GM12878 (cell line): ENCODE measurements around the gene VEGFA. TPM values are rescaled to one million over a fixed set of nuclear protein-coding genes. Genes with fewer than 3 reads are reported as not detected.

Experiments used
- ATAC-seq: fragments of 200-7000 bp; cut with Tn5 transposase; 3 replicates; pipeline ENCODE4 v1.9.1; 2020; ENCODE audit warnings: mild to moderate bottlenecking, moderate library complexity
- BruUV-seq: library from RNA; stranded (reverse); fragments of 400-500 nt; replicated peaks from 2 replicates; lab custom pipeline; 2021; lab: Mats Ljungman, UMichigan
- CTCF ChIA-PET: fragments of 300-600 bp; sonication (Branson Sonifier 250); formaldehyde crosslinking; extraction: SDS; loops from one replicate; lab custom pipeline; 2021; ENCODE audit warnings: inconsistent platforms; lab: Yijun Ruan, JAX
- POLR2A ChIA-PET: fragments of 350-600 bp; formaldehyde crosslinking; extraction: SDS; loops from one replicate; lab custom pipeline; 2021; ENCODE audit warnings: inconsistent platforms; lab: Charles Lee
- RAD21 ChIA-PET: fragments of 300-600 bp; sonication (Branson Sonifier 250); formaldehyde crosslinking; loops from one replicate; lab custom pipeline; 2023; ENCODE audit warnings: antibody characterized with exemption; ENCODE audit not compliant: unreplicated experiment; lab: Charles Lee
- SMC1A ChIA-PET: fragments of 300-600 bp; sonication (Branson Sonifier 250); formaldehyde crosslinking; loops from one replicate; lab custom pipeline; 2023; ENCODE audit not compliant: unreplicated experiment, uncharacterized antibody; lab: Charles Lee
- DNase-seq: peaks from one replicate; pipeline ENCODE4 v3.0.0-alpha.2; 2011; ENCODE audit warnings: low read depth, low spot score
- FAIRE-seq: peaks from 3 replicates; lab custom pipeline; 2011; peaks lifted over from hg19 to GRCh38; lab: Jason Lieb, UNC
- H2AFZ ChIP-seq: 2 replicates; pipeline ENCODE4 v1.6.0; 2011; ENCODE audit warnings: low read depth, low read length, control low read depth; ENCODE audit not compliant: control insufficient read depth
- H3K27ac ChIP-seq: 2 replicates; pipeline ENCODE4 v1.5.1; 2011; ENCODE audit warnings: control low read depth; ENCODE audit not compliant: control insufficient read depth, insufficient read depth
- H3K27me3 ChIP-seq, 2 experiments: replicated peaks in 1 of 2; 2 replicates each; pipeline versions ENCODE4 v1.6.0 to v1.6.1; 2011; ENCODE audit warnings: low read length in 1 of 2; ENCODE audit not compliant: control insufficient read depth in 2 of 2, insufficient read depth in 2 of 2
- H3K36me3 ChIP-seq, 2 experiments: 2 replicates each; pipeline ENCODE4 v1.5.1; 2011; ENCODE audit warnings: low read length in 1 of 2; ENCODE audit not compliant: control insufficient read depth in 2 of 2, insufficient read depth in 2 of 2
- H3K4me1 ChIP-seq: 2 replicates; pipeline ENCODE4 v1.6.1; 2011; ENCODE audit warnings: mild to moderate bottlenecking, low read length, moderate library complexity, mixed read lengths; ENCODE audit not compliant: control insufficient read depth, insufficient read depth
- H3K4me2 ChIP-seq: 2 replicates; pipeline ENCODE4 v1.6.0; 2011; ENCODE audit warnings: control low read depth; ENCODE audit not compliant: control insufficient read depth, insufficient read depth
- H3K4me3 ChIP-seq: fragments of 200-600 bp; sonication (generic); 2 replicates; pipeline ENCODE4 v1.5.1; 2016
- H3K79me2 ChIP-seq: 2 replicates; pipeline ENCODE4 v1.6.0; 2011; ENCODE audit warnings: low read length; ENCODE audit not compliant: control insufficient read depth, insufficient read depth
- H3K9ac ChIP-seq: 2 replicates; pipeline ENCODE4 v1.8.0; 2011; ENCODE audit warnings: low read length, control low read depth, mixed read lengths; ENCODE audit not compliant: control insufficient read depth, insufficient read depth
- H3K9me3 ChIP-seq: replicated peaks from 3 replicates; pipeline ENCODE4 v1.5.1; 2011; ENCODE audit warnings: mild to moderate bottlenecking, low read length; ENCODE audit not compliant: control insufficient read depth, insufficient read depth
- H4K20me1 ChIP-seq: 2 replicates; pipeline ENCODE4 v1.6.0; 2011; ENCODE audit not compliant: control insufficient read depth, insufficient read depth
- ASH2L ChIP-seq: fragments of 300-600, 200-600 bp; sonication (generic); IDR thresholded peaks from 2 replicates; pipeline ENCODE4 v1.6.1; 2017; ENCODE audit warnings: low read depth, mild to moderate bottlenecking, borderline replicate concordance
- BCL11A ChIP-seq: IDR thresholded peaks from 2 replicates; pipeline ENCODE4 v1.6.1; 2011; ENCODE audit warnings: low read depth, low read length
- CHD4 ChIP-seq: fragments of 200-600 bp; sonication (generic); IDR thresholded peaks from 2 replicates; pipeline ENCODE4 v1.6.1; 2016; ENCODE audit warnings: mild to moderate bottlenecking
- IKZF1 ChIP-seq: fragments of 450-650 bp; conservative IDR thresholded peaks from 2 replicates; pipeline ENCODE4 v1.6.1; 2017; ENCODE audit warnings: antibody characterized with exemption, mild to moderate bottlenecking
- JUND ChIP-seq: IDR thresholded peaks from 2 replicates; pipeline ENCODE4 v1.6.1; 2012; ENCODE audit warnings: low read depth, mild to moderate bottlenecking, low read length, improper control_type of control experiment, moderate library complexity
- NR2F1 ChIP-seq: fragments of 450-650 bp; conservative IDR thresholded peaks from 2 replicates; pipeline ENCODE4 v1.6.1; 2017; ENCODE audit warnings: mild to moderate bottlenecking
- NRF1 ChIP-seq: conservative IDR thresholded peaks from 2 replicates; pipeline ENCODE4 v1.6.1; 2011; ENCODE audit warnings: mild to moderate bottlenecking, low read depth, low read length, improper control_type of control experiment
- RAD51 ChIP-seq: fragments of 450-650 bp; IDR thresholded peaks from 2 replicates; pipeline ENCODE4 v1.6.1; 2016; ENCODE audit warnings: moderate library complexity, mild to moderate bottlenecking, inconsistent platforms
- RBBP5 ChIP-seq: fragments of 200-600 bp; sonication (generic); conservative IDR thresholded peaks from 2 replicates; pipeline ENCODE4 v1.6.1; 2016
- RFX5 ChIP-seq: IDR thresholded peaks from 2 replicates; pipeline ENCODE4 v1.6.1; 2011; ENCODE audit warnings: low read depth, low read length, improper control_type of control experiment
- SIX5 ChIP-seq: IDR thresholded peaks from 2 replicates; pipeline ENCODE4 v1.6.1; 2011; ENCODE audit warnings: mild to moderate bottlenecking, low read depth, low read length, moderate library complexity; ENCODE audit not compliant: severe bottlenecking
- ZBED1 ChIP-seq: IDR thresholded peaks from 2 replicates; pipeline ENCODE4 v1.6.1; 2016; ENCODE audit warnings: borderline replicate concordance
- WGBS: methylation state at CpG from one replicate; pipeline ENCODE4 v1.1.6; 2016; ENCODE audit warnings: low lambda C conversion rate; ENCODE audit not compliant: insufficient replicate concordance, insufficient coverage; ENCODE audit errors: missing lambda C conversion rate; 5-methylcytosine and 5-hydroxymethylcytosine counted together
- in situ Hi-C: fragments of 300-500 bp; cut with MboI; formaldehyde crosslinking; loops from 9 replicates; pipeline ENCODE4 v1.14.3; 2018; ENCODE audit warnings: mixed read lengths
- intact Hi-C: fragments of 100-400 bp; cut with micrococcal nuclease; formaldehyde crosslinking; loops from one replicate; pipeline ENCODE4 v1.14.2; 2022; ENCODE audit not compliant: unreplicated experiment
- polyA plus RNA-seq, 11 experiments: library from polyadenylated mRNA; depleted of rRNA in 4 of 11; unstranded in 6 of 11; stranded (reverse) in 5 of 11; fragments of >200 nt; fragmentation: Nextera tagmentation in 4 of 11; fragmentation: Illumina TruSeq in 1 of 11; extraction: Ambion mirVana in 4 of 11; extraction: Trizol in 1 of 11; gene quantifications; 1 replicate in 1 of 11; 2 replicates in 10 of 11; pipeline versions ENCODE4 v1.2.1 to v1.2.3, GENCODE V29; 2011 to 2016; ENCODE audit warnings: inconsistent platforms in 2 of 11, missing spikeins in 2 of 11, low read depth in 1 of 11
- total RNA-seq, 4 experiments: library from RNA; depleted of rRNA in 3 of 4; stranded (reverse); fragments of >200 nt in 3 of 4; fragmentation: Illumina TruSeq in 1 of 4; extraction: Trizol in 1 of 4; gene quantifications; 2 replicates each; pipeline versions ENCODE4 v1.2.1 to v1.2.3, GENCODE V29; 2013 to 2021
- TF ChIP-seq, protein P1 (sequence below): fragments of 450-650 bp; IDR thresholded peaks from 2 replicates; pipeline ENCODE4 v1.6.1; 2018; ENCODE audit warnings: mild to moderate bottlenecking, low read depth, moderate library complexity; ENCODE audit not compliant: partially characterized antibody
- TF ChIP-seq, protein P2 (sequence below): fragments of 450-650 bp; IDR thresholded peaks from 2 replicates; pipeline ENCODE4 v1.6.1; 2018; ENCODE audit warnings: borderline replicate concordance, mild to moderate bottlenecking; ENCODE audit not compliant: partially characterized antibody
- TF ChIP-seq, protein P3 (sequence below), 3 experiments: IDR thresholded peaks in 2 of 3; conservative IDR thresholded peaks in 1 of 3; 2 replicates each; pipeline ENCODE4 v1.5.1; 2011; ENCODE audit warnings: low read depth in 3 of 3, low read length in 3 of 3, mild to moderate bottlenecking in 3 of 3, control low read depth in 2 of 3, moderate library complexity in 2 of 3, inconsistent platforms in 1 of 3, mixed read lengths in 1 of 3; ENCODE audit not compliant: control insufficient read depth in 2 of 3, insufficient read depth in 1 of 3; ENCODE audit errors: extremely low read depth in 1 of 3

VEGFA gene
- total and polyA plus RNA-seq, 10 of the 15 experiments (the other 5 are each of a cell fraction or from before 2014, with no cell fraction given) = 0.96 to 140 (median 16.9) TPM

DNA sequence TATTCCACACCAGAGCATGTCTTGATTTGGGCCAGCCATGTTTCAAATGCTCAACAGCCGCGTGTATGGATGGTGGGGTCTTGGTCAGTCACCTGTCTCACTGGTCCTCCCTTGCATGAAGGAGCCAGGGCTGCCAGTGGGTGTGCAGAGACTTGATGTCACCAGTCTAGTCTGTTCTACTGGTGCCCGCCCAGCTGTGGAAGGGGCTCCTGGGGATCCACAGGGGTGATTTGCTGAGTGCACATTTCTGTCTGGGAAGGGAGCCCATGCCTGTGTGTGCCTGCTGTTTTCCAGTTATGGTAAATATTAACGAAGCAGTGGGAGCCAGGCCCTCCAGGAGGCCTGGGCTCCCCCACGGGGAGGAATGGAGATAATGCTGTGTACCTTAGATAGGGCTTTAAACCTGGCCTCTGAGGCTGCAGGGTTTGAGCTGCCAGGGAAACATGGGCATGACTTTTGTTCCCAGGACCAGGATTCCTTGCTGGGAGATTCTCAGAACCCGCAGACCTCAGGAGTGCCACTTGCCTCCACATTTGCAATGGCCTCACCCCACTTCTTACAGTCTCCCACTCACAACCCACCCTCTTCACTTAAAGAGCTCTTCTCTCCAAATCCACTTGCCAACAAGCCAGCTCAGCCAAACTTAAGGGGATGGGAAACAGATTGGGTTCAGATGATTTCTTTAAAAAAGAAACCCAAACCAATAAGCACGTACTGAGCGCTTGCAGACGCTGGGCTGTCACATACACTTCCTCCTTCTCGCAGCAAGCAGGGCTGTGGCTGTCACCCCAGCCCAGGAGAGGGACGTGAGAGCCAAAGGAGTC lies 54.1 kb downstream of the VEGFA start (continued):
- TF ChIP-seq SIX5 = no peak
- no peak for TF ChIP-seq JUND

DNA sequence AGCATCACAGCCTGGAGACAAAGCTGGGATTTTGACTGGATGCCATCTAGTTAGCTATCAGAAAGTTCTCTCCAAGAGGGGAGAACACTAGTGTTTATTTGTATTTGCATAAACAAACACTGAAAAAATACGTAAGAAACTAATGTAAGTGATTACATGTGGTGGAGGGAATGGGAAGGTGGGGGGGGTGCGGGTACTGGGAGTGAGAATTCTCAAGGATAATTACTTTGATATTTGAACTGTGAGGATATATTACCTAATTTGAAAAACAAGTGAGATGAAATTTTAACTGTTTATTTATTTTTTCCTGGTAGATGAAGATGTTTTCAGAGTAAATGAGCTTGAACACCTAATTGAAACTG lies 54.7 kb downstream of the VEGFA start:
- DNase-seq = no peak
- no peaks in the 10 kb centered on the region for H3K4me1 ChIP-seq
- H3K27ac ChIP-seq = no peak overlapping the region
- H3K27me3 ChIP-seq = no peaks in the 10 kb centered on the region; a peak in 2 of 4 replicates
- BruUV-seq = no TSS peak
- no peaks in the 10 kb centered on the region for H3K79me2 ChIP-seq
- ChIA-PET RAD21 (interaction anchor here (1.1 to 2.2 kb wide), 2 partner anchors 11 to 50 kb away, joined by 3 to 11 read pairs; no protein-coding TSS in a partner anchor), POLR2A (interaction anchor here (1.0 kb wide), 1 partner anchor 100 kb away, joined by 3 read pairs; no protein-coding TSS in a partner anchor), SMC1A (interaction anchor here (0.7 to 1.7 kb wide), 4 partner anchors 13 to 31 kb away, joined by 3 to 4 read pairs (median 3); no protein-coding TSS in a partner anchor), CTCF (interaction anchor here (0.6 to 2.8 kb wide), 5 partner anchors 16 to 103 kb away, joined by 3 to 16 read pairs (median 3); no protein-coding TSS in a partner anchor)
- no peak overlapping the region for H3K4me2 ChIP-seq
- FAIRE-seq = no peak
- 0% methylated on average over 2 of the region's 2 CpGs for WGBS
- in situ Hi-C loops (no loop called here), intact Hi-C loops (no loop called here)
- H4K20me1 ChIP-seq = no peaks in the 10 kb centered on the region
- H3K36me3 ChIP-seq = no peaks in the 10 kb centered on the region
- no peak overlapping the region for H2AFZ ChIP-seq
- no peak for ATAC-seq
- H3K4me3 ChIP-seq = no peak overlapping the region
- no peak overlapping the region for H3K9ac ChIP-seq
- no peaks in the 10 kb centered on the region for H3K9me3 ChIP-seq
- TF ChIP-seq, protein P1, sequence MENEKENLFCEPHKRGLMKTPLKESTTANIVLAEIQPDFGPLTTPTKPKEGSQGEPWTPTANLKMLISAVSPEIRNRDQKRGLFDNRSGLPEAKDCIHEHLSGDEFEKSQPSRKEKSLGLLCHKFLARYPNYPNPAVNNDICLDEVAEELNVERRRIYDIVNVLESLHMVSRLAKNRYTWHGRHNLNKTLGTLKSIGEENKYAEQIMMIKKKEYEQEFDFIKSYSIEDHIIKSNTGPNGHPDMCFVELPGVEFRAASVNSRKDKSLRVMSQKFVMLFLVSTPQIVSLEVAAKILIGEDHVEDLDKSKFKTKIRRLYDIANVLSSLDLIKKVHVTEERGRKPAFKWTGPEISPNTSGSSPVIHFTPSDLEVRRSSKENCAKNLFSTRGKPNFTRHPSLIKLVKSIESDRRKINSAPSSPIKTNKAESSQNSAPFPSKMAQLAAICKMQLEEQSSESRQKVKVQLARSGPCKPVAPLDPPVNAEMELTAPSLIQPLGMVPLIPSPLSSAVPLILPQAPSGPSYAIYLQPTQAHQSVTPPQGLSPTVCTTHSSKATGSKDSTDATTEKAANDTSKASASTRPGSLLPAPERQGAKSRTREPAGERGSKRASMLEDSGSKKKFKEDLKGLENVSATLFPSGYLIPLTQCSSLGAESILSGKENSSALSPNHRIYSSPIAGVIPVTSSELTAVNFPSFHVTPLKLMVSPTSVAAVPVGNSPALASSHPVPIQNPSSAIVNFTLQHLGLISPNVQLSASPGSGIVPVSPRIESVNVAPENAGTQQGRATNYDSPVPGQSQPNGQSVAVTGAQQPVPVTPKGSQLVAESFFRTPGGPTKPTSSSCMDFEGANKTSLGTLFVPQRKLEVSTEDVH = no peak
- TF ChIP-seq, protein P2, sequence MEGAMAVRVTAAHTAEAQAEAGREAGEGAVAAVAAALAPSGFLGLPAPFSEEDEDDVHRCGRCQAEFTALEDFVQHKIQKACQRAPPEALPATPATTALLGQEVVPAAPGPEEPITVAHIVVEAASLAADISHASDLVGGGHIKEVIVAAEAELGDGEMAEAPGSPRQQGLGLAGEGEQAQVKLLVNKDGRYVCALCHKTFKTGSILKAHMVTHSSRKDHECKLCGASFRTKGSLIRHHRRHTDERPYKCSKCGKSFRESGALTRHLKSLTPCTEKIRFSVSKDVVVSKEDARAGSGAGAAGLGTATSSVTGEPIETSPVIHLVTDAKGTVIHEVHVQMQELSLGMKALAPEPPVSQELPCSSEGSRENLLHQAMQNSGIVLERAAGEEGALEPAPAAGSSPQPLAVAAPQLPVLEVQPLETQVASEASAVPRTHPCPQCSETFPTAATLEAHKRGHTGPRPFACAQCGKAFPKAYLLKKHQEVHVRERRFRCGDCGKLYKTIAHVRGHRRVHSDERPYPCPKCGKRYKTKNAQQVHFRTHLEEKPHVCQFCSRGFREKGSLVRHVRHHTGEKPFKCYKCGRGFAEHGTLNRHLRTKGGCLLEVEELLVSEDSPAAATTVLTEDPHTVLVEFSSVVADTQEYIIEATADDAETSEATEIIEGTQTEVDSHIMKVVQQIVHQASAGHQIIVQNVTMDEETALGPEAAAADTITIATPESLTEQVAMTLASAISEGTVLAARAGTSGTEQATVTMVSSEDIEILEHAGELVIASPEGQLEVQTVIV = no peak
- TF ChIP-seq NR2F1 = no peak
- TF ChIP-seq BCL11A = no peak
- TF ChIP-seq RBBP5 = no peak
- no peak for TF ChIP-seq NRF1
- TF ChIP-seq ZBED1 = no peak
- TF ChIP-seq RFX5 = no peak
- no peak for TF ChIP-seq ASH2L
- TF ChIP-seq, protein P3, sequence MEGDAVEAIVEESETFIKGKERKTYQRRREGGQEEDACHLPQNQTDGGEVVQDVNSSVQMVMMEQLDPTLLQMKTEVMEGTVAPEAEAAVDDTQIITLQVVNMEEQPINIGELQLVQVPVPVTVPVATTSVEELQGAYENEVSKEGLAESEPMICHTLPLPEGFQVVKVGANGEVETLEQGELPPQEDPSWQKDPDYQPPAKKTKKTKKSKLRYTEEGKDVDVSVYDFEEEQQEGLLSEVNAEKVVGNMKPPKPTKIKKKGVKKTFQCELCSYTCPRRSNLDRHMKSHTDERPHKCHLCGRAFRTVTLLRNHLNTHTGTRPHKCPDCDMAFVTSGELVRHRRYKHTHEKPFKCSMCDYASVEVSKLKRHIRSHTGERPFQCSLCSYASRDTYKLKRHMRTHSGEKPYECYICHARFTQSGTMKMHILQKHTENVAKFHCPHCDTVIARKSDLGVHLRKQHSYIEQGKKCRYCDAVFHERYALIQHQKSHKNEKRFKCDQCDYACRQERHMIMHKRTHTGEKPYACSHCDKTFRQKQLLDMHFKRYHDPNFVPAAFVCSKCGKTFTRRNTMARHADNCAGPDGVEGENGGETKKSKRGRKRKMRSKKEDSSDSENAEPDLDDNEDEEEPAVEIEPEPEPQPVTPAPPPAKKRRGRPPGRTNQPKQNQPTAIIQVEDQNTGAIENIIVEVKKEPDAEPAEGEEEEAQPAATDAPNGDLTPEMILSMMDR (IDR thresholded peaks at IDR 0.05 in 2 of 3, conservative IDR thresholded peaks at IDR 0.05 in 1 of 3; ENCODE audit: control insufficient read depth in 2 of 3, extremely low read depth in 1 of 3, insufficient read depth in 1 of 3, low read depth in 3 of 3, low read length in 3 of 3) = no peak
- no peak for TF ChIP-seq RAD51
- no peak for TF ChIP-seq IKZF1
- TF ChIP-seq CHD4 = no peak
